Suprapubic skin (tissue), 4 donors: ENCODE data around the gene TMEM74B. TPM values are rescaled to one million over a fixed set of nuclear protein-coding genes. Genes with fewer than 3 reads are reported as not detected.

Experiments used
- DNase-seq, 2 donors: peaks; one replicate each; pipeline ENCODE4 v3.0.0-alpha.2; 2019; ENCODE audit warnings: low spot score in 2 of 2
- H3K27ac ChIP-seq: fragments of 200-600 bp; sonication (generic); one replicate; pipeline ENCODE4 v1.5.1; 2019
- H3K27me3 ChIP-seq: fragments of 200-600 bp; sonication (generic); one replicate; pipeline ENCODE4 v1.5.1; 2019
- H3K36me3 ChIP-seq: fragments of 200-600 bp; sonication (generic); one replicate; pipeline ENCODE4 v1.5.1; 2019
- H3K4me1 ChIP-seq: fragments of 200-600 bp; sonication (generic); one replicate; pipeline ENCODE4 v1.5.1; 2019
- H3K4me3 ChIP-seq: fragments of 200-600 bp; sonication (generic); one replicate; pipeline ENCODE4 v1.5.1; 2019; ENCODE audit warnings: mild to moderate bottlenecking
- H3K9me3 ChIP-seq: fragments of 200-600 bp; sonication (generic); one replicate; pipeline ENCODE4 v1.5.1; 2019
- CTCF ChIP-seq, 2 donors: fragments of 200-600 bp in 1 of 2; fragments of 450-650 bp in 1 of 2; sonication (generic) in 1 of 2; IDR thresholded peaks; one replicate each; pipeline ENCODE4 v1.5.1; 2016 to 2019; ENCODE audit warnings: antibody characterized with exemption in 2 of 2, mild to moderate bottlenecking in 1 of 2, moderate library complexity in 1 of 2
- EP300 ChIP-seq: sonication (generic); formaldehyde crosslinking; IDR thresholded peaks from one replicate; pipeline ENCODE4 v1.6.1; 2017; ENCODE audit warnings: antibody characterized with exemption
- POLR2A ChIP-seq, 2 donors: fragments of 450-650 bp; IDR thresholded peaks; one replicate each; pipeline ENCODE4 v1.6.1; 2017; ENCODE audit warnings: antibody characterized with exemption in 2 of 2, mild to moderate bottlenecking in 2 of 2, moderate library complexity in 2 of 2
- POLR2AphosphoS5 ChIP-seq, 3 donors: sonication (generic); formaldehyde crosslinking; IDR thresholded peaks; one replicate each; pipeline ENCODE4 v1.6.1; 2017; ENCODE audit warnings: antibody characterized with exemption in 3 of 3
- WGBS: methylation state at CpG from one replicate; pipeline ENCODE4 v1.1.5; 2018; 5-methylcytosine and 5-hydroxymethylcytosine counted together
- total RNA-seq, 4 donors: library from RNA; depleted of rRNA; stranded (reverse); fragments of >200 nt; gene quantifications; one replicate each; pipeline ENCODE4 v1.1.0, GENCODE V29; 2016

Gene TMEM74B
- total RNA-seq, 4 donors from 2014 or later: 1.9 to 9.6 (median 3.9) TPM

- WGBS: 85% methylated on average over 4 of the region's 4 CpGs
Measured at GRCh38 chr20:1173698-1174097, 11.1 kb downstream of the TMEM74B start.

GRCh38 chr20:1171461-1172093 is 13.2 kb downstream of the TMEM74B start:
- H3K36me3 ChIP-seq: peaks cover 72% of the 10 kb centered on the region
- no peak overlapping the region for H3K4me3 ChIP-seq
- no peaks in the 10 kb centered on the region for H3K4me1 ChIP-seq
- no peak overlapping the region for H3K27ac ChIP-seq
- H3K9me3 ChIP-seq: no peaks in the 10 kb centered on the region
- no peaks in the 10 kb centered on the region for H3K27me3 ChIP-seq
- no peak for TF ChIP-seq CTCF (IDR thresholded peaks at IDR 0.05)
- TF ChIP-seq EP300: no peak
- no peak for TF ChIP-seq POLR2A (IDR thresholded peaks at IDR 0.05)
- no peak for TF ChIP-seq POLR2AphosphoS5 (IDR thresholded peaks at IDR 0.05)
- no peak for DNase-seq
- 67% methylated on average over 1 of the region's 4 CpGs for WGBS

More at GRCh38 chr20:1173698-1174097, 11.1 kb downstream of the TMEM74B start:
- no peaks in the 10 kb centered on the region for H3K27me3 ChIP-seq
- H3K27ac ChIP-seq: no peak overlapping the region
- H3K4me3 ChIP-seq: no peak overlapping the region
- TF ChIP-seq EP300: no peak
- no peak for TF ChIP-seq POLR2AphosphoS5 (IDR thresholded peaks at IDR 0.05)
- TF ChIP-seq CTCF (IDR thresholded peaks at IDR 0.05): no peak
- no peak for TF ChIP-seq POLR2A (IDR thresholded peaks at IDR 0.05)
- no peaks in the 10 kb centered on the region for H3K9me3 ChIP-seq
- H3K36me3 ChIP-seq: peaks cover 52% of the 10 kb centered on the region
- H3K4me1 ChIP-seq: no peaks in the 10 kb centered on the region
- DNase-seq: no peak

- peaks cover 78% of the 10 kb centered on the region for H3K36me3 ChIP-seq
- no peaks in the 10 kb centered on the region for H3K9me3 ChIP-seq
- no peak overlapping the region for H3K4me3 ChIP-seq
- H3K4me1 ChIP-seq: no peaks in the 10 kb centered on the region
- H3K27ac ChIP-seq: no peak overlapping the region
- TF ChIP-seq POLR2A (IDR thresholded peaks at IDR 0.05): no peak
- TF ChIP-seq CTCF (IDR thresholded peaks at IDR 0.05): no peak
- no peak for TF ChIP-seq EP300
- TF ChIP-seq POLR2AphosphoS5 (IDR thresholded peaks at IDR 0.05): no peak
- no peaks in the 10 kb centered on the region for H3K27me3 ChIP-seq
- WGBS: 100% methylated on average over 5 of the region's 5 CpGs
- DNase-seq: no peak
Measured at GRCh38 chr20:1169224-1169623, 15.6 kb downstream of the TMEM74B start.

GRCh38 chr20:1166948-1167720 is 17.6 kb downstream of the TMEM74B start:
- Histone ChIP-seq H3K9me3 (no peaks in the 10 kb centered on the region), H3K27ac (no peak overlapping the region), H3K27me3 (no peaks in the 10 kb centered on the region), H3K36me3 (peaks cover 87% of the 10 kb centered on the region), H3K4me1 (no peaks in the 10 kb centered on the region), H3K4me3 (no peak overlapping the region)
- 96% methylated on average over 1 of the region's 1 CpG for WGBS
- no peak for TF ChIP-seq POLR2A (IDR thresholded peaks at IDR 0.05)
- TF ChIP-seq CTCF (IDR thresholded peaks at IDR 0.05): no peak
- no peak for TF ChIP-seq EP300
- TF ChIP-seq POLR2AphosphoS5 (IDR thresholded peaks at IDR 0.05): no peak
- DNase-seq: no peak

- H3K27ac ChIP-seq: no peak overlapping the region
- 91% methylated on average over 9 of the region's 9 CpGs for WGBS
- no peaks in the 10 kb centered on the region for H3K9me3 ChIP-seq
- no peak overlapping the region for H3K4me3 ChIP-seq
- no peak for TF ChIP-seq POLR2A (IDR thresholded peaks at IDR 0.05)
- no peaks in the 10 kb centered on the region for H3K4me1 ChIP-seq
- DNase-seq: no peak
- H3K27me3 ChIP-seq: no peaks in the 10 kb centered on the region
- H3K36me3 ChIP-seq: peaks cover 93% of the 10 kb centered on the region
Measured at GRCh38 chr20:1165941-1166340, 18.8 kb downstream of the TMEM74B start.
